Mucosa of rectum (tissue), 2 donors: ENCODE results near the gene EEFSEC.

Experiments used
- H3K27ac ChIP-seq, 2 donors: one replicate each; pipeline ENCODE4 v1.7.0; 2013; ENCODE audit warnings: inconsistent platforms in 2 of 2, low read depth in 2 of 2, low read length in 2 of 2
- H3K27me3 ChIP-seq, 2 donors: one replicate each; pipeline ENCODE4 v1.7.0; 2013; ENCODE audit warnings: low read length in 2 of 2; ENCODE audit not compliant: control insufficient read depth in 2 of 2, insufficient read depth in 2 of 2
- H3K36me3 ChIP-seq, 2 donors: one replicate each; pipeline ENCODE4 v1.7.0; 2013; ENCODE audit warnings: low read length in 2 of 2; ENCODE audit not compliant: control insufficient read depth in 2 of 2, insufficient read depth in 2 of 2
- H3K4me1 ChIP-seq, 2 donors: one replicate each; pipeline ENCODE4 v1.7.0; 2013; ENCODE audit warnings: low read length in 2 of 2, mild to moderate bottlenecking in 1 of 2; ENCODE audit not compliant: control insufficient read depth in 2 of 2, insufficient read depth in 2 of 2
- H3K4me3 ChIP-seq, 2 donors: one replicate each; pipeline ENCODE4 v1.7.0; 2013; ENCODE audit warnings: low read length in 2 of 2
- H3K9ac ChIP-seq, 2 donors: one replicate each; pipeline ENCODE4 v1.7.0; 2013; ENCODE audit warnings: low read length in 2 of 2, low read depth in 1 of 2, mild to moderate bottlenecking in 1 of 2
- H3K9me3 ChIP-seq, 2 donors: one replicate each; pipeline ENCODE4 v1.7.0; 2013; ENCODE audit warnings: low read length in 2 of 2; ENCODE audit not compliant: control insufficient read depth in 2 of 2
- donor health status: healthy.
- donor health status: Normal muscosa, but diverticular disease.

Gene EEFSEC

DNA sequence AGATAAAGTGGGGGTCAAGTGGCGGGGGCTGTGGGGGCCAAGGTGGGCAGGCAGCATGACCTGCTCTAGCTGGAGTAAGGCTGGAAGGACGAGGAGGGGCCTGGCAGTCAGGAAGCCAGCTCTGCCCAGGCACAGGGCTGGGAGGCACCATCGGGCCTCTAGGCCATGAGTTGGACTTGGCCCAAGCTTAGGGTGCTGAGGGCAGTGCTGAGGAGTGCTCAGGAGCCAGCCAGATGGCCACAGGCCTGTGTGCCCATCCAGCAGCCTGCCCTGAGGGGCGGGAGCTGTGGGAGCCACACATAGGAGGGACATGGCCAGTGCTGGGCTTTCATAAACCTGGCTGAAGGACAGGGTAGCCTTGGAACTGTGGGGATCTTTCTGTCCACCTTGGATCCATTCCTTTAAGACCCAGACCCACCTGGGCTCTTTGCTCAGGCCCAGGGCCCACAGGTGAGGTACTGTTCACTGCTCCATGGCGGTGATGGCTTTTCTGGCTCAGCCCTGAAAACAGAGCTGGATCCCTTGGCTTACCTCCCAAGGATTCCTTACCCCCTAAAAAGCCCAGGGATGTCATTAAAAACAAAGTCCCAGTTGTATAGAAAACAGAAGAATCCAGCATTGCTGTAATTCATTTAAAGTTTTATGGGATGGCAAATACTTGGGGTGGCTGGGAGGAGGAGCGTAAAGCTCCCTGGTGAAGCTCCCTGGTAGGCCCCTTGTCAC lies 176.4 kb downstream of the EEFSEC start:
- Histone ChIP-seq H3K27me3 (no peaks in the 10 kb centered on the region), H3K36me3 (peaks cover 0 to 2% of the 10 kb centered on the region in 2 donors), H3K27ac (no peak overlapping the region), H3K4me1 (peaks cover 0 to 4% of the 10 kb centered on the region in 2 donors), H3K4me3 (no peak overlapping the region), H3K9ac (no peak overlapping the region), H3K9me3 (no peaks in the 10 kb centered on the region)

DNA sequence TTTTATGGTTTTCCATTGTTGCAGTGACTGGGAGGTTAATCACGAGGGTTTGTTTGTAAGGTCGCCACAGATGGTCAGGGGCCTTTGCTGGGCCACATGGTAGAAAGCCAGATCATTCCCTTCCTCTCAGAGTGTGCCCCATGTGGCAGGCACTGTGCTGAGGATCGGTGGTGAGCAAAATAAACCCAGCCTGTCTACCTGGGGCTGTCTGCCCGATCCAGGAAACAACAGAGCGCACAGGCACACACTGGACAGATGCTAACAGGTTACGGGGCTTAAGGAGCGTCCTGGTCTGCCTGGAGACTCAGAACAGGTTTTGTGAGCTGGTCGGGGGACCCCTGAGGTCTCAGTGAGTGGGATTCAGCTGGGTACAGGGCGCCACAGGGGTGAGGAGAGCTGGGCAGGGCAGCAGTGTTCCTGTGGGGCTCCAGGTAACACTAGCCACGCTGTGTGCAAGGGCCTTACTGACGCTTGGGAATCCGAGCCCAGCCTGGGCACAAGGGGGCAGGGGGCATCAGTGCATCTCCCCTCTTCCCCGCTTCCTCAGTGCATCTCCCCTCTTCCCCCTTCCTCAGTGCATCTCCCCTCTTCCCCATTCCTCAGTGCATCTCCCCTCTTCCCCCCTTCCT lies 177.0 kb downstream of the EEFSEC start:
- Histone ChIP-seq H3K4me1 (no peaks in the 10 kb centered on the region), H3K4me3 (no peak overlapping the region), H3K27ac (no peak overlapping the region), H3K9me3 (no peaks in the 10 kb centered on the region), H3K27me3 (no peaks in the 10 kb centered on the region), H3K9ac (no peak overlapping the region), H3K36me3 (peaks cover 0 to 2% of the 10 kb centered on the region in 2 donors)

DNA sequence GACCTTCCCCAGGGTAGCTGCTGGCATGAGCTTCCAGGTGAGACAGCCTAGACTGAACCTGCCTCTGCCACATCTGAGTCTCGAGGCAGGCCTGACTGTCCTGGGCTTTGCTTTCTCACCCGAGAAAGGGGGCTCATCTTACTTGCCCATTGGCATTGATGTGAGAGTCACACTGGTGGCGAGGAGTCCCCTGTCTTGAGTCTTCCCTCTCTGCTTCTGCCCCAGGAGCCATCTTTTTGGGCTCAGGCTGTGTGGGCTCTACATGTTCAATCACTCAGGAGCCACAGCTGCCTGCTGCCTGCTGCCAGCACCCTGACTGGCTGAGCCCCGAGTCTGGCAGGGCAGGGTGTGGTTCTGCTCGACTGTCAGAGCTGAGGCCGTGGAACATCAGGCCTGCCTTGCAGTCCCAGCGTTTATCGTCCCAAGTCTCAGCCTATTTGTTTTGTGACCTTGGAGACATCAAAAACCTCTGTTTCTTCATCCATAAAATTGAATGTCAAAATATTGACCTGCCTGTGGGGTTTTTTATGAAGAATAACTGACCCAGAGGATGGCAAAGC lies 180.9 kb downstream of the EEFSEC start:
- Histone ChIP-seq H3K27me3 (no peaks in the 10 kb centered on the region), H3K9ac (no peak overlapping the region), H3K36me3 (peaks cover 0 to 5% of the 10 kb centered on the region in 2 donors), H3K9me3 (no peaks in the 10 kb centered on the region), H3K4me1 (no peaks in the 10 kb centered on the region), H3K4me3 (no peak overlapping the region), H3K27ac (no peak overlapping the region)

DNA sequence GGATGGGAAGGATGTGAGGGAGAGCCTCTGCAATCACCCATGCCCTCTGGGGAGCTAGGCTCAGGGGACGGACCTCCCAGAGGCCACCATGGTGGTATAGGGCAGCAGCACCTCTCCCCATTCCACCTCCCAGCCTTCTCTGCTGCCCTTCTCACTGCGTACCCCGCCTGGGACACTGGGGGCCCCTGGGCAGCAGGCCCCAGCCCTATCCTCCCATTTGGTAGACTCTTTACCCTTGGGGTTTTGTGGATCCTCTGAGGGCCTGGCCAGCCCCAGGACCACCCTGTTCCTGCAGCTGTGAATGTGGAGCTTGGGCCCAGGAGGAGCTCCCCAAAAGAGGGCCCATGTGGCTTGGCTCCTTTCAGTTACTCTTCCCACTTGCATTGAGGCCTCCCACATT lies 181.5 kb downstream of the EEFSEC start:
- peaks cover 0 to 5% of the 10 kb centered on the region in 2 donors for H3K36me3 ChIP-seq
- H3K4me1 ChIP-seq = no peaks in the 10 kb centered on the region
- no peaks in the 10 kb centered on the region for H3K27me3 ChIP-seq
- no peak overlapping the region for H3K9ac ChIP-seq
- H3K4me3 ChIP-seq = no peak overlapping the region
- H3K9me3 ChIP-seq = no peaks in the 10 kb centered on the region
- H3K27ac ChIP-seq = no peak overlapping the region

DNA sequence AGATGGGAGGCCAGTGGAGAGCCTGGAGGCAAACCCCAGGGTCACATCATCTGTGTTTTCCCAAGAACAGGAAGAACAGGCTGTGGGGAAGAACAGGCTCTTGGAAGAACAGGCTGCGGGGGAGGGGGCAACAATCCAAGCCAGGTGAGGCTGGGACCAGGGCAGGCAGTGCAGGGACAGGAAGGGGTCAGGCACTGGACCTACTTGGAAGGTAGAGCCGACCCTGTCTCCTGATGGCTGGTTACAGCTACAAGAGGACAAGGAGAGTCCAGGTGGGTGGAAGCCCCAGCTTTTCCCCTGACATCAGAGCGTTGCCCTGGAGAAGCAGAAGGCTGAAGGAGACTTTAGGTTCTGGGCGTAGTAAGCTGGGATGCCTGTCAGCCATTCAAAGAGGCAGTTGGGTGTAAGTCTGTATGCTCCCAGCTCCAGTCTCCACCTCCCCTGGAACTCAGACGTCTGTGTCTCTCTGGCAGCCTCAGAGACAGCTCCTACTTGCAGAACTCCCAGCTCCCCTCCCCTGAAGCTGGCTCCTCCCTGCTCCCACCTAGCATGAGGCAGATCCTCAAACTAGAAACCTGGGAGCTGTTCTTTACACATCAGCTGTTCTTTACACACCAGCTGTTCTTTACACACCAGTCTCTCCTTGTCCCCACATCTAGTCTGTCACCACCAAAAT lies 182.5 kb downstream of the EEFSEC start:
- Histone ChIP-seq H3K27me3 (no peaks in the 10 kb centered on the region), H3K36me3 (peaks cover 0 to 5% of the 10 kb centered on the region in 2 donors), H3K4me3 (no peak overlapping the region), H3K27ac (no peak overlapping the region), H3K9ac (no peak overlapping the region), H3K4me1 (no peaks in the 10 kb centered on the region), H3K9me3 (no peaks in the 10 kb centered on the region)

DNA sequence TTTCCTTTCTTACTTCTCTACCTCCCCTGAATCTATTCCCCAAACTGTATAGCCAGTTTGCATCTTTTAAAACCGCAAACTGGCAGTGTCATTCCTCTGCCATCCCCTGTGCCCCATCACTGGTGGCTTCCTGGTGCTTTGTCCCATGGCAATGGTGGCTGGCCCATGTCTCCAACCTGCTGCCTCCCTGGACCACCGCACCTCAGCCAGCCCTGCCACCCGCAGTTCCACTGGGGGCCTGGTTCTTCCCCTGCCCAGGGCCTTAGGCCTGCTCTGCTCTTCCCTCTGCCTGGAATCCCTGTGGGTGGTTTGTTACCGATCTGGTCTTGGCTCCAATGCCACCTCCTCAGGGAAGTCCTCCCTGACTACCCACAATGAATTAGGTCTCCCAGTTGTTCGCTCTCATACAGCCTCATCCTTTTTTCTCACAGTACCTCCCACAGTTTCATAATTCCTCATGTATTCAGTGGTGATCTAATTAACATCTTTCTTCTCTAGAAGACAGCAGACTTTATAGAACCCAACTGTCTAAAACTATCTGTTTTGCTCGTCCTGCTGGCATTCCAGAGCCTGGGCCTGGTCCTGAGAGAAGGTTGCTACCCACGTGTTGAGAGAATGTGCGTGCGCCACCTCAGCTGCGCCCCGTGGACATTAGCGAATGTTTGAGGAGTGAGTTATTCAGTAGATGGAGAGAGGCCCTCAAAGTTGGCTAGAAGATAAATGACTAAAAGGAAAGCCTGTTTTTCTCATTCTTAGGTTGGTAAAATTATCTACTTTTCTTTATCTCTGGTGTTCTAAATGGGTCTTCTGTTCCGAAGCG lies 183.3 kb downstream of the EEFSEC start:
- no peaks in the 10 kb centered on the region for H3K9me3 ChIP-seq
- peaks cover 0 to 9% of the 10 kb centered on the region in 2 donors for H3K36me3 ChIP-seq
- H3K27me3 ChIP-seq = no peaks in the 10 kb centered on the region
- H3K4me1 ChIP-seq = no peaks in the 10 kb centered on the region
- no peak overlapping the region for H3K27ac ChIP-seq
- no peak overlapping the region for H3K9ac ChIP-seq
- H3K4me3 ChIP-seq = no peak overlapping the region

DNA sequence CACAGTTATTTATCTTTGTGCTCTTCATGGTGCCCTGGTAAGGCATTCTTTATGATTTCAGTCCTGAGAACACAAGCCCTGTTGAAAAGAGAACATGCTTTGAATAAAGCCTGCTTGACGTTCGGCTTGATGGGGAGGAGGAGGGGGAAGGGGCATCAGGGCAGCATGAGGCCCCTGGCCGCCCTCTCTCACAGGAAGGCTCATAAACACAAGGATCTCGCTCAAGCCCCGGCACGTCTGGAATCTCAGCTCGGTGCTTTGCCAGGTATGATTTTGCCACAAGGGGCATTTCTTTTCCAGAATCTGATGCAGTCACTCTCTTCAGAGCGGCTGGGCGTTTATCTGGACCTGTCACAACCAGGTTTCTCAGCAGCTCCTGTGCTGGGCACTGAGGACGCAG lies 184.0 kb downstream of the EEFSEC start:
- Histone ChIP-seq H3K27me3 (no peaks in the 10 kb centered on the region), H3K9me3 (no peaks in the 10 kb centered on the region), H3K9ac (no peak overlapping the region), H3K27ac (no peak overlapping the region), H3K36me3 (peaks cover 0 to 16% of the 10 kb centered on the region in 2 donors), H3K4me1 (no peaks in the 10 kb centered on the region), H3K4me3 (no peak overlapping the region)

DNA sequence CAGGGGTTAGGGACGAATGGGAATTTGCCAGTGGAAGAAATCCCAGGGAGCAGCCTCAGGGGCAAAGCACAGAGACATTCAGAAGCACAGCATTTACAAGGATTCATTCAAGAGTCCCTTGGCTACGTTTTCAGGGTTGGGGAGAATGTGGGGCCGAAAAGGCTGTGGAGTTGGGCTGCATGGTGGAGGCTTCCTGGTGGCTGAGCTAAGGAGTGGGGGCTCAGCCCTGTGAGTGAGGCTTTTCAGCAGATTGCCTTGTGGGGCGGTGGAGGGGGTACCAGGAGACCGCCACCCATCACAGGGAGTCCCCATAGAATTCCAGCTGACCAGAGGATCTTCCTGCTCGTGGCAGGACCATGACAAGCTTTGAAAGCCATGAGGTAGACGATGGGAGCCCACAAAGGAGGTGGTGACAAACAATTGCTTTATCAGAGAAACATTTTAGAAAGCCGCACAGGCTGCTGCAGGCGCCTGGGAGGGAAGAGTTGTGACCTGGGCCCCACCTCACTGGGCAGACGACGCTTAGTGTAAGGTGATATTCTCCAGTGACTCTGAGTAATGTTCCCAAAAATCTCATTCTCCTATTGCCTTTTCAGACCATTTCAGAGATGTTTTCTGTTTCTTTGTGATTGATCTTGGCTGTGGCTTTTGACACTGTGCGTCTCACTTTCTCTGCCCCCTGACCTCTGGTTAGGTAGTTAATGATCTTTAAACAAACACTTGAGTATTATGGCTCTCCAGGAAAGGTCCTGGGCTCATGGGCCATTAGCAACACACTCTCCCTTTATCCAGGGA lies 185.5 kb downstream of the EEFSEC start:
- Histone ChIP-seq H3K36me3 (peaks cover 0 to 18% of the 10 kb centered on the region in 2 donors), H3K9ac (no peak overlapping the region), H3K27ac (no peak overlapping the region)

DNA sequence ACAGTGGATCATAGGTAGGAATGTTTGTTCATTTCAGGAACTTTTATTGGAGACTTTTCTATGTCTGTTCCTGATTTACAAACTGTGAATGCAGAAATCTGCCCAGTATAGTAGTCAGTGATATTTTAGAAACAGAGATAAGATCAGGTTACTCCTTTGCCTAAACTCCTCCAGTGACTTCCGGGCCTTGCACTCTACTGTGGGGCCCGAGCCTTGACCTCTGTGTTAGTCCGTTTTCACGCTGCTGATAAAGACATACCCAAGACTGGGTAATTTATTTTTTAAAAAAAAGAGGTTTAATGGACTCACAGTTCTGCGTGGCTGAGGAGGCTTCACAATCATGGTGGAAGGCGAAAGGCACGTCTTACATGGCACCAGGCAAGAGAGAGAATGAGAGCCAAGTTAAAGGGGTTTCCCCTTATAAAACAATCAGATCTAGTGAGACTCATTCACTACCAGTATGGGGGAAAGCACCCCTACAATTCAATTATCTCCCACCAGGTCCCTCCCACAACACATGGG lies 186.3 kb downstream of the EEFSEC start:
- Histone ChIP-seq H3K9ac (no peak overlapping the region), H3K9me3 (no peaks in the 10 kb centered on the region), H3K27ac (no peak overlapping the region), H3K36me3 (peaks cover 0 to 16% of the 10 kb centered on the region in 2 donors), H3K27me3 (no peaks in the 10 kb centered on the region), H3K4me3 (no peak overlapping the region), H3K4me1 (peaks cover 3 to 4% of the 10 kb centered on the region in 2 donors)

More for the DNA sequence above, 185.5 kb downstream of the EEFSEC start:
- H3K27me3 ChIP-seq = no peaks in the 10 kb centered on the region
- H3K9me3 ChIP-seq = no peaks in the 10 kb centered on the region
- H3K4me3 ChIP-seq = no peak overlapping the region
- peaks cover 0 to 4% of the 10 kb centered on the region in 2 donors for H3K4me1 ChIP-seq
